NT2/D1 (cell line): ENCODE results near the gene C1orf159.
A peak's percentile ranks its signal among the peaks of the same experiment; 100 is the strongest.

ENCODE experiments used
- DNase-seq: peaks from one replicate; pipeline ENCODE4 v3.0.0-alpha.2; 2011; ENCODE audit warnings: low read depth, low spot score
- H3K27me3 ChIP-seq: 2 replicates; pipeline ENCODE4 v1.6.0; 2011; ENCODE audit warnings: mild to moderate bottlenecking; ENCODE audit not compliant: insufficient read length, insufficient read depth
- H3K36me3 ChIP-seq: 2 replicates; pipeline ENCODE4 v1.6.1; 2011; ENCODE audit warnings: mild to moderate bottlenecking, low read length, mixed read lengths; ENCODE audit not compliant: insufficient read depth, insufficient read length
- H3K4me1 ChIP-seq: 2 replicates; pipeline ENCODE4 v1.5.1; 2011; ENCODE audit not compliant: insufficient read depth, insufficient read length
- H3K4me3 ChIP-seq: 2 replicates; pipeline ENCODE4 v1.5.1; 2011; ENCODE audit warnings: low read depth; ENCODE audit not compliant: insufficient read length
- H3K9ac ChIP-seq: 2 replicates; pipeline ENCODE4 v1.6.0; 2011; ENCODE audit warnings: low read depth; ENCODE audit not compliant: insufficient read length
- H3K9me3 ChIP-seq: 2 replicates; pipeline ENCODE4 v1.5.1; 2011; ENCODE audit warnings: mild to moderate bottlenecking, low read length; ENCODE audit not compliant: insufficient read depth
- SUZ12 ChIP-seq: IDR thresholded peaks from 2 replicates; pipeline ENCODE4 v1.6.1; 2011; ENCODE audit not compliant: insufficient read length, insufficient read depth; ENCODE audit errors: extremely low read depth
- YY1 ChIP-seq: IDR thresholded peaks from 2 replicates; pipeline ENCODE4 v1.6.1; 2011; ENCODE audit not compliant: insufficient read length, insufficient read depth
- ZNF274 ChIP-seq: IDR thresholded peaks from 2 replicates; pipeline ENCODE4 v1.6.1; 2011; ENCODE audit warnings: mild to moderate bottlenecking, low read depth, low read length

C1orf159 gene

GRCh38 chr1:1118876-1119220 lies 3.0 kb upstream of the C1orf159 start:
- H3K9ac ChIP-seq, result no peak overlapping the region
- H3K36me3 ChIP-seq, result no peaks in the 10 kb centered on the region
- H3K9me3 ChIP-seq, result no peaks in the 10 kb centered on the region
- peaks cover 28% of the 10 kb centered on the region for H3K27me3 ChIP-seq
- H3K4me1 ChIP-seq, result peaks cover 10% of the 10 kb centered on the region
- no peak for DNase-seq
- no peak overlapping the region for H3K4me3 ChIP-seq
- TF ChIP-seq ZNF274, result no peak
- no peak for TF ChIP-seq SUZ12
- no peak for TF ChIP-seq YY1

GRCh38 chr1:1118011-1118875 lies 2.4 kb upstream of the C1orf159 start:
- Histone ChIP-seq H3K9ac (no peak overlapping the region), H3K36me3 (peaks cover 4% of the 10 kb centered on the region), H3K27me3 (peaks cover 27% of the 10 kb centered on the region), H3K4me3 (no peak overlapping the region), H3K9me3 (peaks cover 4% of the 10 kb centered on the region; the same call in 1 of the 2 replicates), H3K4me1 (peaks cover 10% of the 10 kb centered on the region)
- DNase-seq, result no peak
- TF ChIP-seq SUZ12 (no peak), ZNF274 (no peak), YY1 (no peak)

GRCh38 chr1:1117469-1117831 lies 1.6 kb upstream of the C1orf159 start:
- Histone ChIP-seq H3K4me3 (no peak overlapping the region), H3K4me1 (peaks cover 3% of the 10 kb centered on the region), H3K9ac (no peak overlapping the region), H3K27me3 (peaks cover 27% of the 10 kb centered on the region), H3K36me3 (peaks cover 9% of the 10 kb centered on the region), H3K9me3 (peaks cover 5% of the 10 kb centered on the region; the same call in 1 of the 2 replicates)
- DNase-seq, result no peak
- no peak for TF ChIP-seq SUZ12
- TF ChIP-seq ZNF274, result no peak
- TF ChIP-seq YY1, result no peak

GRCh38 chr1:1116701-1117468 lies 996 bp upstream of the C1orf159 start:
- Histone ChIP-seq H3K9ac (peak overlapping the region; percentile 57), H3K27me3 (peaks cover 27% of the 10 kb centered on the region)
- TF ChIP-seq YY1 (no peak), ZNF274 (no peak), SUZ12 (no peak)

GRCh38 chr1:1115136-1115785 lies 628 bp downstream of the C1orf159 start:
- Histone ChIP-seq H3K4me3 (peak overlapping the region; percentile 63), H3K36me3 (peaks cover 24% of the 10 kb centered on the region), H3K4me1 (peaks cover 4% of the 10 kb centered on the region), H3K9me3 (peaks cover 5% of the 10 kb centered on the region; the same call in 1 of the 2 replicates), H3K9ac (peak overlapping the region; percentile 56), H3K27me3 (peaks cover 27% of the 10 kb centered on the region)
- TF ChIP-seq SUZ12, result no peak
- TF ChIP-seq YY1, result no peak
- no peak for TF ChIP-seq ZNF274
- no peak for DNase-seq

More at GRCh38 chr1:1116701-1117468, 996 bp upstream of the C1orf159 start:
- Histone ChIP-seq H3K36me3 (peaks cover 15% of the 10 kb centered on the region), H3K9me3 (peaks cover 5% of the 10 kb centered on the region; the same call in 1 of the 2 replicates), H3K4me1 (peaks cover under 1% of the 10 kb centered on the region), H3K4me3 (peak overlapping the region; percentile 51)
- no peak for DNase-seq

- Histone ChIP-seq H3K4me1 (peaks cover 4% of the 10 kb centered on the region), H3K9ac (peak overlapping the region; percentile 56), H3K4me3 (no peak overlapping the region), H3K27me3 (peaks cover 27% of the 10 kb centered on the region), H3K9me3 (peaks cover 5% of the 10 kb centered on the region; the same call in 1 of the 2 replicates), H3K36me3 (peaks cover 24% of the 10 kb centered on the region)
- TF ChIP-seq YY1 (no peak), ZNF274 (no peak), SUZ12 (no peak)
- no peak for DNase-seq
Observed at GRCh38 chr1:1114431-1114830, 1.5 kb downstream of the C1orf159 start.
